HepG2 (cell line): Measurements from ENCODE around the gene TADA2A. TPM values are rescaled to one million over a fixed set of nuclear protein-coding genes. Genes with fewer than 3 reads are reported as not detected.

Experiments
- CERS6 ChIP-seq: sonication (generic); formaldehyde crosslinking; IDR thresholded peaks from 2 replicates; pipeline ENCODE4 v1.5.0; 2020; ENCODE audit warnings: missing genetic modification reagents
- DPF2 ChIP-seq: sonication (generic); formaldehyde crosslinking; IDR thresholded peaks from 2 replicates; pipeline ENCODE4 v1.4.0; 2020; ENCODE audit warnings: mild to moderate bottlenecking, low read depth, missing genetic modification reagents, borderline replicate concordance
- ETV5 ChIP-seq: IDR thresholded peaks from 2 replicates; pipeline ENCODE4 v1.6.1; 2018; ENCODE audit warnings: missing biosample characterization, missing genetic modification reagents, inconsistent platforms, borderline replicate concordance
- HBP1 ChIP-seq: IDR thresholded peaks from 2 replicates; pipeline ENCODE4 v1.6.1; 2016; ENCODE audit warnings: low read depth, control low read depth
- HDAC6 ChIP-seq: fragments of 200-600 bp; sonication (generic); IDR thresholded peaks from 2 replicates; pipeline ENCODE4 v1.7.0; 2017; ENCODE audit warnings: mild to moderate bottlenecking, antibody characterized with exemption, low read length, low read depth
- HHEX ChIP-seq: IDR thresholded peaks from 2 replicates; pipeline ENCODE4 v1.6.1; 2016; ENCODE audit warnings: control low read depth
- HMG20A ChIP-seq: IDR thresholded peaks from 2 replicates; pipeline ENCODE4 v1.6.1; 2016; ENCODE audit warnings: borderline replicate concordance
- HMGXB4 ChIP-seq, 2 experiments: sonication (generic) in 1 of 2; formaldehyde crosslinking in 1 of 2; IDR thresholded peaks; 2 replicates each; pipeline versions ENCODE4 v1.4.0 to v1.6.1; 2018 to 2020; ENCODE audit warnings: missing genetic modification reagents in 2 of 2, borderline replicate concordance in 1 of 2, low read depth in 1 of 2, mild to moderate bottlenecking in 1 of 2, missing biosample characterization in 1 of 2
- IRF9 ChIP-seq: sonication (generic); formaldehyde crosslinking; IDR thresholded peaks from 2 replicates; pipeline ENCODE4 v1.8.0; 2022; ENCODE audit warnings: missing genetic modification reagents, mild to moderate bottlenecking, borderline replicate concordance
- MED8 ChIP-seq: sonication (generic); formaldehyde crosslinking; IDR thresholded peaks from 2 replicates; pipeline ENCODE4 v1.8.1; 2023; ENCODE audit warnings: mild to moderate bottlenecking, missing genetic modification reagents; ENCODE audit not compliant: insufficient replicate concordance
- NFIC ChIP-seq: IDR thresholded peaks from 2 replicates; pipeline ENCODE4 v1.6.1; 2012; ENCODE audit warnings: mild to moderate bottlenecking, low read length, inconsistent platforms
- NR2F6 ChIP-seq, 2 experiments: IDR thresholded peaks; 2 replicates each; pipeline ENCODE4 v1.6.1; 2016; ENCODE audit warnings: antibody characterized with exemption in 1 of 2, mild to moderate bottlenecking in 1 of 2
- TEAD3 ChIP-seq: optimal IDR thresholded peaks from 2 replicates; pipeline ENCODE3; 2016; ENCODE audit warnings: borderline replicate concordance
- ZGPAT ChIP-seq: IDR thresholded peaks from 2 replicates; pipeline ENCODE4 v1.6.1; 2016; ENCODE audit warnings: mild to moderate bottlenecking
- ZNF333 ChIP-seq: sonication (generic); formaldehyde crosslinking; IDR thresholded peaks from 2 replicates; pipeline ENCODE4 v1.4.0; 2020; ENCODE audit warnings: mild to moderate bottlenecking, missing genetic modification reagents, borderline replicate concordance
- ZNF33B ChIP-seq: sonication (generic); formaldehyde crosslinking; IDR thresholded peaks from 2 replicates; pipeline ENCODE4 v1.5.1; 2020; ENCODE audit warnings: mild to moderate bottlenecking, missing genetic modification reagents
- ZNF547 ChIP-seq: sonication (generic); formaldehyde crosslinking; IDR thresholded peaks from 2 replicates; pipeline ENCODE4 v1.5.1; 2020; ENCODE audit warnings: mild to moderate bottlenecking, missing genetic modification reagents
- ZNF652 ChIP-seq: IDR thresholded peaks from 2 replicates; pipeline ENCODE4 v1.6.1; 2016; ENCODE audit warnings: low read depth, borderline replicate concordance
- polyA plus RNA-seq, 8 experiments: library from polyadenylated mRNA; depleted of rRNA in 3 of 8; stranded (reverse) in 7 of 8; unstranded in 1 of 8; fragments of >200 nt; fragmentation: Illumina TruSeq in 4 of 8; extraction: Trizol in 4 of 8; gene quantifications; 2 replicates each; pipeline versions ENCODE4 v1.2.1 to v1.2.3, GENCODE V29; 2011 to 2016; ENCODE audit warnings: low read depth in 4 of 8, missing spikeins in 1 of 8, mixed read lengths in 1 of 8; ENCODE audit not compliant: insufficient read depth in 1 of 8
- total RNA-seq, 5 experiments: library from RNA; depleted of rRNA; stranded (reverse); fragments of >200 nt; fragmentation: Illumina TruSeq; extraction: Trizol; gene quantifications; 2 replicates each; pipeline ENCODE4 v1.2.3, GENCODE V29; 2016; ENCODE audit warnings: low read depth in 1 of 5
- TF ChIP-seq, protein P1 (sequence below): sonication (generic); formaldehyde crosslinking; IDR thresholded peaks from 2 replicates; pipeline ENCODE4 v1.4.0; 2020; ENCODE audit warnings: low read depth, mild to moderate bottlenecking, missing genetic modification reagents
- TF ChIP-seq, protein P2 (sequence below): sonication (generic); formaldehyde crosslinking; IDR thresholded peaks from 2 replicates; pipeline ENCODE4 v1.4.0; 2020; ENCODE audit warnings: missing genetic modification reagents

The TADA2A gene
- total and polyA plus RNA-seq, 2 of the 13 experiments (the other 11 are each of a cell fraction or from before 2014, with no cell fraction given), result 8.0 to 14.0 TPM

GRCh38 chr17:37488009-37488604 is 81.4 kb downstream of the TADA2A start (continued):
- TF ChIP-seq ETV5 (CRISPR knock-in tag) (peak; percentile 48; the same call in 1 of the 2 replicates), HMGXB4 (CRISPR knock-in tag; IDR thresholded peaks at IDR 0.05; ENCODE audit: borderline replicate concordance in 1 of 2, low read depth in 1 of 2) (no peak), TEAD3 (peak; percentile 99), HMG20A (CRISPR knock-in tag) (peak; percentile 81; the same call in 1 of the 2 replicates), ZNF652 (no peak), ZNF333 (CRISPR knock-in tag) (no peak), NFIC (peak; percentile 12; the same call in 1 of the 2 replicates), ZNF33B (CRISPR knock-in tag) (no peak), IRF9 (CRISPR knock-in tag) (no peak), HBP1 (CRISPR knock-in tag) (0 out of 2 replicates have a peak, but pooled peaks have one; percentile 53), HHEX (CRISPR knock-in tag) (peak; percentile 48; the same call in 1 of the 2 replicates), MED8 (CRISPR knock-in tag) (no peak), NR2F6 (IDR thresholded peaks at IDR 0.05) (peak; percentile 10; the same call in 1 of the 2 replicates), NR2F6 (CRISPR knock-in tag; IDR thresholded peaks at IDR 0.05) (peak; percentile 34; the same call in 1 of the 2 replicates), HDAC6 (no peak), CERS6 (CRISPR knock-in tag) (no peak), ZNF547 (CRISPR knock-in tag) (no peak), DPF2 (CRISPR knock-in tag) (peak; percentile 80; the same call in 1 of the 2 replicates), ZGPAT (peak; percentile 62; the same call in 1 of the 2 replicates)
- TF ChIP-seq, protein P1, sequence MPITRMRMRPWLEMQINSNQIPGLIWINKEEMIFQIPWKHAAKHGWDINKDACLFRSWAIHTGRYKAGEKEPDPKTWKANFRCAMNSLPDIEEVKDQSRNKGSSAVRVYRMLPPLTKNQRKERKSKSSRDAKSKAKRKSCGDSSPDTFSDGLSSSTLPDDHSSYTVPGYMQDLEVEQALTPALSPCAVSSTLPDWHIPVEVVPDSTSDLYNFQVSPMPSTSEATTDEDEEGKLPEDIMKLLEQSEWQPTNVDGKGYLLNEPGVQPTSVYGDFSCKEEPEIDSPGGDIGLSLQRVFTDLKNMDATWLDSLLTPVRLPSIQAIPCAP (CRISPR knock-in tag), result no peak
- TF ChIP-seq, protein P2, sequence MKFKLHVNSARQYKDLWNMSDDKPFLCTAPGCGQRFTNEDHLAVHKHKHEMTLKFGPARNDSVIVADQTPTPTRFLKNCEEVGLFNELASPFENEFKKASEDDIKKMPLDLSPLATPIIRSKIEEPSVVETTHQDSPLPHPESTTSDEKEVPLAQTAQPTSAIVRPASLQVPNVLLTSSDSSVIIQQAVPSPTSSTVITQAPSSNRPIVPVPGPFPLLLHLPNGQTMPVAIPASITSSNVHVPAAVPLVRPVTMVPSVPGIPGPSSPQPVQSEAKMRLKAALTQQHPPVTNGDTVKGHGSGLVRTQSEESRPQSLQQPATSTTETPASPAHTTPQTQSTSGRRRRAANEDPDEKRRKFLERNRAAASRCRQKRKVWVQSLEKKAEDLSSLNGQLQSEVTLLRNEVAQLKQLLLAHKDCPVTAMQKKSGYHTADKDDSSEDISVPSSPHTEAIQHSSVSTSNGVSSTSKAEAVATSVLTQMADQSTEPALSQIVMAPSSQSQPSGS (CRISPR knock-in tag), result peak; percentile 70; the same call in 1 of the 2 replicates
